ENCODE results near the gene CD27. TPM values are rescaled to one million over a fixed set of nuclear protein-coding genes. Genes with fewer than 3 reads are reported as not detected.

Gene CD27
- total RNA-seq, 1 experiment from 2014 or later: not detected

- BruUV-seq (replicated peaks): no TSS peak
- TF ChIP-seq, protein P1, sequence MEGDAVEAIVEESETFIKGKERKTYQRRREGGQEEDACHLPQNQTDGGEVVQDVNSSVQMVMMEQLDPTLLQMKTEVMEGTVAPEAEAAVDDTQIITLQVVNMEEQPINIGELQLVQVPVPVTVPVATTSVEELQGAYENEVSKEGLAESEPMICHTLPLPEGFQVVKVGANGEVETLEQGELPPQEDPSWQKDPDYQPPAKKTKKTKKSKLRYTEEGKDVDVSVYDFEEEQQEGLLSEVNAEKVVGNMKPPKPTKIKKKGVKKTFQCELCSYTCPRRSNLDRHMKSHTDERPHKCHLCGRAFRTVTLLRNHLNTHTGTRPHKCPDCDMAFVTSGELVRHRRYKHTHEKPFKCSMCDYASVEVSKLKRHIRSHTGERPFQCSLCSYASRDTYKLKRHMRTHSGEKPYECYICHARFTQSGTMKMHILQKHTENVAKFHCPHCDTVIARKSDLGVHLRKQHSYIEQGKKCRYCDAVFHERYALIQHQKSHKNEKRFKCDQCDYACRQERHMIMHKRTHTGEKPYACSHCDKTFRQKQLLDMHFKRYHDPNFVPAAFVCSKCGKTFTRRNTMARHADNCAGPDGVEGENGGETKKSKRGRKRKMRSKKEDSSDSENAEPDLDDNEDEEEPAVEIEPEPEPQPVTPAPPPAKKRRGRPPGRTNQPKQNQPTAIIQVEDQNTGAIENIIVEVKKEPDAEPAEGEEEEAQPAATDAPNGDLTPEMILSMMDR (conservative IDR thresholded peaks at IDR 0.05; ENCODE audit: low read depth, low read length): no peak
- no peak for TF ChIP-seq EZH2 (IDR thresholded peaks at IDR 0.05; ENCODE audit: borderline replicate concordance, low read depth, low read length, poor library complexity, severe bottlenecking)
- intact Hi-C loops (cut with micrococcal nuclease; ENCODE audit: unreplicated experiment): no loop called here
- no peaks in the 10 kb centered on the region for H3K4me1 ChIP-seq (ENCODE audit: insufficient read depth, low read length, poor library complexity, severe bottlenecking)
- CTCF ChIA-PET: no interaction called here
- H3K27ac ChIP-seq (ENCODE audit: low read depth, low read length, poor library complexity, severe bottlenecking): no peak overlapping the region
- H3K9me3 ChIP-seq (ENCODE audit: low read depth, low read length, poor library complexity, severe bottlenecking): no peaks in the 10 kb centered on the region
- no peaks in the 10 kb centered on the region for H3K27me3 ChIP-seq (replicated peaks; ENCODE audit: insufficient read depth, low read depth, low read length, poor library complexity)
- no peak for DNase-seq (ENCODE audit: low spot score)
- no peaks in the 10 kb centered on the region for H3K36me3 ChIP-seq (ENCODE audit: insufficient read depth, low read length, poor library complexity, severe bottlenecking)
- POLR2A ChIA-PET (ENCODE audit: low non-redundant PET): no interaction called here
- no peak overlapping the region for H3K4me3 ChIP-seq (ENCODE audit: low read depth, low read length, poor library complexity, severe bottlenecking)
These were observed 28.2 kb upstream of the CD27 start for GRCh38 chr12:6416596-6416995.

DNA sequence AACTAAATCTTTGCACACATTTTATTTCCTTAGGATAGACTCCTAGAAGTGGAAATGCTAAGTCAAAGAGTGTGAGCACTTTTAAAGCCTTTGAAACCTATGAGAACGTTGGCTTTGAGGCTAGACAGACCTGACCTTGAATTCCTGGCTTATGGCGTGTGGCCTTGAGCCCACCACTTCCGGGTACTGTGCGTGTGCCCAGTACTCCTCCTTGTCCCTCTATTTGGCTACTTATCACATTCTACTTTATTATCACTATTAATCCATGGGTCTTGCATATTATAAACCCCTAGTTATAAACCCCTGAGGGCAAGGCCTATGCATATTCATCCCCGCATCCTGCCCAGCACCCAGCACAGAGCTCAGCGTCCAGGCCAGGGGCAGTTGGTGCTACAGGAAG is 26.0 kb upstream of the CD27 start:
- intact Hi-C loops (cut with micrococcal nuclease; ENCODE audit: unreplicated experiment): no loop called here
- no peak for TF ChIP-seq EZH2 (IDR thresholded peaks at IDR 0.05; ENCODE audit: borderline replicate concordance, low read depth, low read length, poor library complexity, severe bottlenecking)
- TF ChIP-seq, protein P1 (conservative IDR thresholded peaks at IDR 0.05; ENCODE audit: low read depth, low read length): no peak
- no peak overlapping the region for H3K4me3 ChIP-seq (ENCODE audit: low read depth, low read length, poor library complexity, severe bottlenecking)
- ChIA-PET CTCF (no interaction called here), POLR2A (ENCODE audit: low non-redundant PET) (no interaction called here)
- no peaks in the 10 kb centered on the region for H3K36me3 ChIP-seq (ENCODE audit: insufficient read depth, low read length, poor library complexity, severe bottlenecking)
- no peak overlapping the region for H3K27ac ChIP-seq (ENCODE audit: low read depth, low read length, poor library complexity, severe bottlenecking)
- no peaks in the 10 kb centered on the region for H3K27me3 ChIP-seq (replicated peaks; ENCODE audit: insufficient read depth, low read depth, low read length, poor library complexity)
- H3K9me3 ChIP-seq (ENCODE audit: low read depth, low read length, poor library complexity, severe bottlenecking): no peaks in the 10 kb centered on the region
- BruUV-seq (replicated peaks): no TSS peak
- H3K4me1 ChIP-seq (ENCODE audit: insufficient read depth, low read length, poor library complexity, severe bottlenecking): no peaks in the 10 kb centered on the region
- DNase-seq (ENCODE audit: low spot score): no peak

DNA sequence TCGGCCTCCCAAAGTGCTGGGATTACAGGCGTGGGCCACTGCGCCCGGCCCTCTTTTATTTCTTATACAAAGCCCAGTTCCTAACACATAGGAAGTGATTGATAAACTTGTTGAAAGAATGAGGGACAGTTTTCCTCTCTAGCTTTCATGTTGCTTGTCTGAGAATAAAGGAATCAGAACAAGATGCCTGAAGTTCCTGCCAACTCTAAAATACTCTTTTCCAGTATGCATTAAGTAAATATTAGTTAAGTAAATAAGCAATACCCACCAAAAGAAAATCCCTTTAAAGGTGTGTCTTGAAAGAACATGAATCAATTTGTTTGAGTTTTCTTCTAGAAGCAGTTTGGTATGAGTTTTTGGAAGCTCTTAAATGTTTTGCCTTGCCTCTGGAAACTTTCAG is 24.4 kb upstream of the CD27 start:
- POLR2A ChIA-PET (ENCODE audit: low non-redundant PET): no interaction called here
- Histone ChIP-seq H3K27me3 (replicated peaks; ENCODE audit: insufficient read depth, low read depth, low read length, poor library complexity) (no peaks in the 10 kb centered on the region), H3K9me3 (ENCODE audit: low read depth, low read length, poor library complexity, severe bottlenecking) (no peaks in the 10 kb centered on the region), H3K4me3 (ENCODE audit: low read depth, low read length, poor library complexity, severe bottlenecking) (no peak overlapping the region), H3K27ac (ENCODE audit: low read depth, low read length, poor library complexity, severe bottlenecking) (no peak overlapping the region), H3K4me1 (ENCODE audit: insufficient read depth, low read length, poor library complexity, severe bottlenecking) (no peaks in the 10 kb centered on the region), H3K36me3 (ENCODE audit: insufficient read depth, low read length, poor library complexity, severe bottlenecking) (no peaks in the 10 kb centered on the region)
- intact Hi-C loops (cut with micrococcal nuclease; ENCODE audit: unreplicated experiment): no loop called here
- DNase-seq (ENCODE audit: low spot score): no peak
- no peak for TF ChIP-seq EZH2 (IDR thresholded peaks at IDR 0.05; ENCODE audit: borderline replicate concordance, low read depth, low read length, poor library complexity, severe bottlenecking)
- TF ChIP-seq, protein P1 (conservative IDR thresholded peaks at IDR 0.05; ENCODE audit: low read depth, low read length): no peak
- no TSS peak for BruUV-seq (replicated peaks)
- CTCF ChIA-PET: no interaction called here
